Epithelial cell of esophagus (primary cell): ENCODE measurements around the gene MPL.
"Not testable (repeated sequence)": the region's sequence is repeated elsewhere in the genome, so short reads cannot be mapped to it uniquely, and the experiment has no call there.

Source experiments
- DNase-seq: peaks from one replicate; pipeline ENCODE4 v3.0.0; 2010; ENCODE audit warnings: low read depth
- H3K4me3 ChIP-seq: 2 replicates; pipeline ENCODE4 v1.5.1; 2011; ENCODE audit warnings: mild to moderate bottlenecking, low read length, control low read depth
- TF ChIP-seq, protein P1 (sequence below): IDR thresholded peaks from 2 replicates; pipeline ENCODE4 v1.5.1; 2011; ENCODE audit warnings: low read depth, mild to moderate bottlenecking, low read length, control low read depth, inconsistent platforms; ENCODE audit not compliant: insufficient read depth; ENCODE audit errors: missing control alignments

The MPL gene

DNA sequence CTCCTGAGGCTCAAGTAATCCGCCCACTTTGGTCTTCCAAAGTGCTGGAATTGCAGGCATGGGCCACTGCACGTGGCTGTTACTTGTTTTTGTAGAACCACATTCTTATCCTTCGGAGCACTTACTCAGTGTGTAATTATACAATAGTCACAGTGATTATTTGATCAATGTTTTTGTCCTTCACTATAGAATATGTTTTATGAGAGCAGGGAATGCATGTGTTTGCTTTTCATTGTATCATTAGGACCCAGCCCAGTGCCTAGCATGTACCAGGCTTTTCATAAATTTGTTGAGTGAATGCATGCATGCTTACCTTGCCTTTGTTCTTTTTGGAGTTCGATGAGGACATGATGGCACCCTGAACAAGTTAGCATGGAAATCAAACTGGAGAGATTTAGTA is 57.9 kb downstream of the MPL start:
- no peak for DNase-seq
- TF ChIP-seq, protein P1, sequence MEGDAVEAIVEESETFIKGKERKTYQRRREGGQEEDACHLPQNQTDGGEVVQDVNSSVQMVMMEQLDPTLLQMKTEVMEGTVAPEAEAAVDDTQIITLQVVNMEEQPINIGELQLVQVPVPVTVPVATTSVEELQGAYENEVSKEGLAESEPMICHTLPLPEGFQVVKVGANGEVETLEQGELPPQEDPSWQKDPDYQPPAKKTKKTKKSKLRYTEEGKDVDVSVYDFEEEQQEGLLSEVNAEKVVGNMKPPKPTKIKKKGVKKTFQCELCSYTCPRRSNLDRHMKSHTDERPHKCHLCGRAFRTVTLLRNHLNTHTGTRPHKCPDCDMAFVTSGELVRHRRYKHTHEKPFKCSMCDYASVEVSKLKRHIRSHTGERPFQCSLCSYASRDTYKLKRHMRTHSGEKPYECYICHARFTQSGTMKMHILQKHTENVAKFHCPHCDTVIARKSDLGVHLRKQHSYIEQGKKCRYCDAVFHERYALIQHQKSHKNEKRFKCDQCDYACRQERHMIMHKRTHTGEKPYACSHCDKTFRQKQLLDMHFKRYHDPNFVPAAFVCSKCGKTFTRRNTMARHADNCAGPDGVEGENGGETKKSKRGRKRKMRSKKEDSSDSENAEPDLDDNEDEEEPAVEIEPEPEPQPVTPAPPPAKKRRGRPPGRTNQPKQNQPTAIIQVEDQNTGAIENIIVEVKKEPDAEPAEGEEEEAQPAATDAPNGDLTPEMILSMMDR: no peak
- H3K4me3 ChIP-seq: no peak overlapping the region

DNA sequence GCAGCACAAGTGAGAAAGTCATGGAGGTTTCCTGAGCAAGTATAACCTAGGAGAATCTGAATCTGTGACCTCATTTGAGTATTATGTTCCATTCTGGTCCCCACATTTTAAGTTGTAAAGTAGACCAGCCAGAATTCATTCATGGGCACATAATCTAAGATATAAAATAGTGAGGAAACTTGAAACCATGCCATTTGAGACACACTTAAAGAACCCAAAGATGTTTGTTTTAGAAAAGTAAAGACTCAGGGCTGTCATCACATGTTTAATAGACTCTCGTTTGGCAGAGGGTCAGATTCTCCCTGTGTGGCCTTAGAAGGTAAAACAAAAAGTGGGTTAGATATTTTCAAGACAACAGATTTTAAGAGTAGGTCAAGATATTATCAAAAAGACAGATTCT is 58.4 kb downstream of the MPL start:
- DNase-seq: no peak

DNA sequence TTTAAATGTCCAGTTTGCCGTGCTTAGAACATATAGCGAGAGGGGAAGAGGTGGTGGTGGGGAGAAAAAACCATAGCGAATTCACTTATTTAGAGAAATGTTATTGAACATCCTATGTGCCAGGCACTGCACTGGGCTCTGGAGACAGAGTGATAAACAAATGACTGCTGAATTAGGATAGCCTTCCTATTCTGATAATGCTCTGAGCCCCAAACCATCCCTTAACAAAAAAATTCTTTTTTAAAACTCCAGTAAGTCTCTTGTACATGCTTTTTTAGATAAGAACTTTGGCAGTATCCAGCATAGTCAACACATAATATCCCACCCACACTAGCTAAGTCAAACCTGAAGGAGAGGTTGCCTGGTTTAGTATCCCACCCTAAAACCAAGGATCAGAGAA is 60.6 kb downstream of the MPL start:
- TF ChIP-seq, protein P1: no peak
- DNase-seq: no peak
- H3K4me3 ChIP-seq: no peak overlapping the region

More for the DNA sequence above, 58.4 kb downstream of the MPL start:
- TF ChIP-seq, protein P1: no peak
- no peak overlapping the region for H3K4me3 ChIP-seq

DNA sequence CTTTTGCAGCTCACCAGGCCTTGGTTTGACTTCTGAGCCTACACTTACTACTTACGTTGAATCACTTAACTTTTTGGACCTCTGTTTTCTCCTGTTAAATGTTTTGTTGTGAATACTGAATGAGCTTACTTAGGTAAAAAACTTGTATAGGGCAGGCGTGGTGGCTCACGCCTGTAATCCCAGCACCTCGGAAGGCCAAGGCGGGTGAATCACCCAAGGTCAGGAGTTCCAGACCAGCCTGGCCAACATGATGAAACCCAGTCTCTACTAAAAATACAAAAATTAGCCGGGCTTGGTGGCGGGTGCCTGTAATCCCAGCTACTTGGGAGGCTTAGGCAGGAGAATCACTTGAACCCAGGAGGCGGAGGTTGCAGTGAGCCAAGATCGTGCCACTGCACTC is 62.8 kb downstream of the MPL start:
- not testable (repeated sequence) for H3K4me3 ChIP-seq, DNase-seq

DNA sequence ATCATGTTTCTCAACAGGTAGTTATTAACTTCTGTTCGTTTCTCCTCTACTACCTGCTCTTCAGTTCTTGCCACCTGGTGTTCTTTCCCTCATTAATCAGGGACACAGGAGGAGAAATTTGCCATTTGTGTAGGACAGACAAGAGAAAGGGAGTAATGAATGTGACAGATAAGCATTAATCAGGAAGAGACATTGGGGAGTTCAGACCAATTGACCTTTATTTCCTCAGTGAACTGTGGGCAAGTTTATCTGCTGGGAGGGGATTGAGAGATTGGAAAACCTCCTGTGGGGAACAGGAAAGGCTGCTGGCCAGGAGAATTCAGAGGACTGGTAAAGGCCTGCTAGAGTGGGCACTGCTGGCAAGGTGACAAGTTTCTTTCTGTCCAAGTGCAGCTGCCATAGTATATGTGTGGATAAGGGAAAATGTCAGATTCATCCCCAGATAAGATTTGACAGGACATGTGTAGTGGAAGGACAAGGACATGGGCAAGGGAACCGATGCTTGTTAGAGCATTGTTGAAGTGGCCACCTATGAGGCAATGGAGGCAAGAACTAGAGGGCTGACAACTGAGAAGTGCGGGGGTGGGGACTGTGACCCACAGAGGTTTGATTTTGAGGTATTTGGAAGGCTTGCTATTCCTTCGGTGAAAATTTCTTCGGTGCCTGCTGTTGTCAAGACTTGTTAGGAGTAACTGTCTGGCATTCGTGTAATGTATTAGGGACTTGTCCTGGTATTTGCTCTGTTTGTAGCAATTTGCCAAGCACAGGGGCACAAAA is 64.7 kb downstream of the MPL start:
- DNase-seq: no peak
- TF ChIP-seq, protein P1: no peak
- no peak overlapping the region for H3K4me3 ChIP-seq
